HEK293T (cell line): Measurements from ENCODE around the gene CCDC38.

Experiments used
- BHLHE40 ChIP-seq: fragments of 450-650 bp; IDR thresholded peaks from 2 replicates; pipeline ENCODE4 v1.6.1; 2016; ENCODE audit warnings: mild to moderate bottlenecking, moderate library complexity, borderline replicate concordance
- FOXK2 ChIP-seq: fragments of 450-650 bp; IDR thresholded peaks from 2 replicates; pipeline ENCODE4 v1.6.1; 2016; ENCODE audit warnings: mild to moderate bottlenecking
- FOXM1 ChIP-seq: fragments of 450-650 bp; IDR thresholded peaks from 2 replicates; pipeline ENCODE4 v1.6.1; 2017; ENCODE audit warnings: mild to moderate bottlenecking, borderline replicate concordance
- HDGF ChIP-seq: fragments of 450-650 bp; IDR thresholded peaks from 2 replicates; pipeline ENCODE4 v1.6.1; 2017; ENCODE audit warnings: antibody characterized with exemption, borderline replicate concordance
- LEF1 ChIP-seq: fragments of 450-650 bp; IDR thresholded peaks from 2 replicates; pipeline ENCODE4 v1.6.1; 2017; ENCODE audit warnings: mild to moderate bottlenecking, borderline replicate concordance
- SP1 ChIP-seq: fragments of 450-650 bp; IDR thresholded peaks from 2 replicates; pipeline ENCODE4 v1.6.1; 2017
- SUZ12 ChIP-seq: fragments of 450-650 bp; IDR thresholded peaks from 2 replicates; pipeline ENCODE4 v1.6.1; 2016; ENCODE audit warnings: mild to moderate bottlenecking
- TARDBP ChIP-seq: fragments of 450-650 bp; IDR thresholded peaks from 2 replicates; pipeline ENCODE4 v1.6.1; 2016
- ZNF384 ChIP-seq: fragments of 450-650 bp; IDR thresholded peaks from 2 replicates; pipeline ENCODE4 v1.6.1; 2016
- TF ChIP-seq, protein P1 (sequence below): fragments of 450-650 bp; IDR thresholded peaks from 2 replicates; pipeline ENCODE4 v1.6.1; 2016

DNA sequence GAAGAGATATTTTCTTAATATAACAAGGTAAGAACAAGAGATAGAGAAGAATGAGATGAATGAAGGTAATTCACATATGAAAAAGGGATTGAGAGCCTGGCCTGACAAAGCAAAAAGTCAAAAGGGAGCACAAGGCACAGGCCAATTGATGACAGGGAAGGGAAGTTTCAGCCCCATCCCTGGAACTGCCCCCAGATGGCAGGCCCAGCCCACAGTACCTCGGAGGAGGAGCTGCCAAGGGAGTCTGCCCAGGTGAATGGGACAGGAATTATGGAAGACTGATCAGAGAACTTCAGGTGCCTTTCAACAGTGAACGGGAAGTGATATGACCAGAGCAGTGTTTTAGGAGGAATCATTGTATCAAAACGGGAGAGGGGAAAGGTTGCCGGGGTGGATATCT, 68.0 kb downstream of the CCDC38 start:
- TF ChIP-seq, protein P1, sequence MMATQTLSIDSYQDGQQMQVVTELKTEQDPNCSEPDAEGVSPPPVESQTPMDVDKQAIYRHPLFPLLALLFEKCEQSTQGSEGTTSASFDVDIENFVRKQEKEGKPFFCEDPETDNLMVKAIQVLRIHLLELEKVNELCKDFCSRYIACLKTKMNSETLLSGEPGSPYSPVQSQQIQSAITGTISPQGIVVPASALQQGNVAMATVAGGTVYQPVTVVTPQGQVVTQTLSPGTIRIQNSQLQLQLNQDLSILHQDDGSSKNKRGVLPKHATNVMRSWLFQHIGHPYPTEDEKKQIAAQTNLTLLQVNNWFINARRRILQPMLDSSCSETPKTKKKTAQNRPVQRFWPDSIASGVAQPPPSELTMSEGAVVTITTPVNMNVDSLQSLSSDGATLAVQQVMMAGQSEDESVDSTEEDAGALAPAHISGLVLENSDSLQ = no peak
- no peak for TF ChIP-seq HDGF
- no peak for TF ChIP-seq SP1
- no peak for TF ChIP-seq LEF1
- TF ChIP-seq ZNF384 = no peak
- no peak for TF ChIP-seq FOXK2
- TF ChIP-seq BHLHE40 = no peak
- no peak for TF ChIP-seq FOXM1
- no peak for TF ChIP-seq SUZ12
- TF ChIP-seq TARDBP = no peak
